K562 (cell line): ENCODE measurements around the gene IQGAP3. TPM values are rescaled to one million over a fixed set of nuclear protein-coding genes. Genes with fewer than 3 reads are reported as not detected.

ENCODE experiments used
- ATAC-seq: fragments of 200-7000 bp; cut with Tn5 transposase; 3 replicates; pipeline ENCODE4 v1.9.1; 2020; ENCODE audit warnings: moderate library complexity
- BruUV-seq: library from RNA; stranded (reverse); fragments of 400-500 nt; replicated peaks from 2 replicates; lab custom pipeline; 2021; lab: Mats Ljungman, UMichigan
- CTCF ChIA-PET: fragments of 300-600 bp; formaldehyde crosslinking; extraction: SDS; loops from one replicate; lab custom pipeline; 2021; ENCODE audit warnings: low intra/inter-chr PET ratio; lab: Yijun Ruan, JAX
- POLR2A ChIA-PET: fragments of 300-600, 350-650 bp; sonication (Branson Sonifier 250); formaldehyde crosslinking; extraction: SDS; loops from one replicate; lab custom pipeline; 2021; ENCODE audit warnings: antibody characterized with exemption, inconsistent platforms; lab: Yijun Ruan, JAX
- DNase-seq, 4 experiments: peaks; one replicate each; pipeline versions ENCODE4 v3.0.0 to v3.0.0-alpha.2; 2011 to 2018; ENCODE audit warnings: low spot score in 3 of 4, mixed read lengths in 3 of 4; ENCODE audit errors: extremely low read depth in 1 of 4
- FAIRE-seq: peaks from 2 replicates; lab custom pipeline; 2011; peaks lifted over from hg19 to GRCh38; lab: Jason Lieb, UNC
- H2AFZ ChIP-seq: 2 replicates; pipeline ENCODE4 v1.6.0; 2011; ENCODE audit warnings: low read depth, low read length, control low read depth, inconsistent platforms
- H3K27ac ChIP-seq: fragments of 200-600 bp; 3 replicates; pipeline ENCODE4 v1.8.0; 2011; ENCODE audit warnings: low read depth, mild to moderate bottlenecking, control low read depth, inconsistent platforms, low read length, moderate library complexity, mixed read lengths; ENCODE audit errors: extremely low read depth
- H3K27me3 ChIP-seq, 2 experiments: fragments of 300-600 bp in 1 of 2; 2 replicates in 1 of 2; 3 replicates in 1 of 2; pipeline versions ENCODE4 v1.6.0 to v1.8.0; 2011; ENCODE audit warnings: inconsistent platforms in 2 of 2, low read length in 2 of 2, mild to moderate bottlenecking in 1 of 2, mixed read lengths in 1 of 2, moderate library complexity in 1 of 2; ENCODE audit not compliant: control insufficient read depth in 2 of 2, insufficient read depth in 2 of 2
- H3K36me3 ChIP-seq: fragments of 300-600 bp; 3 replicates; pipeline ENCODE4 v1.8.0; 2011; ENCODE audit warnings: mild to moderate bottlenecking, low read length, inconsistent platforms; ENCODE audit not compliant: control insufficient read depth, insufficient read depth
- H3K4me1 ChIP-seq, 2 experiments: fragments of 200-600 bp in 1 of 2; replicated peaks in 1 of 2; 2 replicates in 1 of 2; 3 replicates in 1 of 2; pipeline versions ENCODE4 v1.5.1 to v1.8.0; 2011; ENCODE audit warnings: inconsistent platforms in 2 of 2, low read length in 2 of 2, mild to moderate bottlenecking in 1 of 2, mixed read lengths in 1 of 2, moderate library complexity in 1 of 2; ENCODE audit not compliant: control insufficient read depth in 2 of 2, insufficient read depth in 2 of 2
- H3K4me2 ChIP-seq: 2 replicates; pipeline ENCODE4 v1.6.1; 2011; ENCODE audit warnings: low read length, control low read depth, inconsistent platforms, mixed read lengths; ENCODE audit not compliant: insufficient read depth
- H3K4me3 ChIP-seq: fragments of 200-600 bp; sonication (generic), shearing (Covaris generic); 2 replicates; pipeline ENCODE4 v1.5.1; 2016; ENCODE audit warnings: control low read depth, inconsistent platforms
- H3K79me2 ChIP-seq: fragments of 200-600 bp; 3 replicates; pipeline ENCODE4 v1.8.0; 2011; ENCODE audit warnings: low read length, inconsistent platforms; ENCODE audit not compliant: control insufficient read depth, insufficient read depth
- H3K9ac ChIP-seq, 2 experiments: 2 replicates each; pipeline versions ENCODE4 v1.6.0 to v1.6.1; 2011; ENCODE audit warnings: low read depth in 2 of 2, low read length in 2 of 2, control low read depth in 1 of 2, inconsistent platforms in 1 of 2, mild to moderate bottlenecking in 1 of 2, mixed read lengths in 1 of 2; ENCODE audit not compliant: insufficient read depth in 1 of 2
- H3K9me1 ChIP-seq: one replicate; pipeline ENCODE4 v1.6.0; 2011; ENCODE audit warnings: inconsistent platforms, mild to moderate bottlenecking, low read length, moderate library complexity; ENCODE audit not compliant: control insufficient read depth, insufficient read depth
- H3K9me3 ChIP-seq: replicated peaks from 2 replicates; pipeline ENCODE4 v1.5.1; 2011; ENCODE audit warnings: low read depth, low read length, inconsistent platforms; ENCODE audit not compliant: control insufficient read depth, insufficient read depth
- H4K20me1 ChIP-seq: replicated peaks from 2 replicates; pipeline ENCODE4 v1.6.1; 2011; ENCODE audit warnings: low read length, inconsistent platforms, mixed read lengths; ENCODE audit not compliant: control insufficient read depth, insufficient read depth
- ATF1 ChIP-seq, 2 experiments: fragments of 450-650 bp in 1 of 2; IDR thresholded peaks; 2 replicates each; pipeline ENCODE4 v1.6.1; 2016; ENCODE audit warnings: missing compliant biosample characterization in 1 of 2, missing genetic modification characterization in 1 of 2
- EGR1 ChIP-seq: fragments of 450-650 bp; conservative IDR thresholded peaks from 2 replicates; pipeline ENCODE4 v1.6.1; 2017; ENCODE audit warnings: mild to moderate bottlenecking
- NBN ChIP-seq: fragments of 450-650 bp; IDR thresholded peaks from 2 replicates; pipeline ENCODE4 v1.6.1; 2016; ENCODE audit warnings: low read depth, mild to moderate bottlenecking
- NFIC ChIP-seq: fragments of 450-650 bp; IDR thresholded peaks from 2 replicates; pipeline ENCODE4 v1.6.1; 2017; ENCODE audit warnings: mild to moderate bottlenecking, inconsistent platforms
- WGBS: fragments of 100-300 bp; shearing (Covaris generic); methylation state at CpG from one replicate; pipeline ENCODE4 v1.1.6; 2016; ENCODE audit warnings: low coverage, mixed read lengths; ENCODE audit not compliant: insufficient coverage; ENCODE audit errors: missing lambda C conversion rate; 5-methylcytosine and 5-hydroxymethylcytosine counted together
- in situ Hi-C: fragments of 300-500 bp; cut with MboI; formaldehyde crosslinking; loops from 4 replicates; pipeline ENCODE4 v1.15.0; 2018; ENCODE audit warnings: inconsistent platforms, mixed read lengths
- intact Hi-C: fragments of 100-400 bp; cut with micrococcal nuclease; formaldehyde crosslinking; loops from 2 replicates; pipeline ENCODE4 v1.14.2; 2022
- polyA plus RNA-seq, 8 experiments: library from polyadenylated mRNA; depleted of rRNA in 4 of 8; stranded (reverse) in 5 of 8; unstranded in 3 of 8; fragments of >200 nt; fragmentation: Nextera tagmentation in 2 of 8; fragmentation: Illumina TruSeq in 1 of 8; extraction: Ambion mirVana in 2 of 8; extraction: Trizol in 1 of 8; gene quantifications; 2 replicates each; pipeline versions ENCODE4 v1.2.1 to v1.2.3, GENCODE V29; 2011 to 2014; ENCODE audit warnings: inconsistent platforms in 1 of 8, missing spikeins in 1 of 8
- total RNA-seq, 7 experiments: library from RNA; depleted of rRNA in 6 of 7; stranded (reverse); fragments of >200 nt in 6 of 7; fragmentation: Illumina TruSeq in 2 of 7; extraction: Trizol in 2 of 7; gene quantifications; 2 replicates each; pipeline versions ENCODE4 v1.2.1 to v1.2.3, GENCODE V29; 2011 to 2021; ENCODE audit warnings: low replicate concordance in 1 of 7

The IQGAP3 gene
- total and polyA plus RNA-seq, 9 of the 15 experiments (the other 6 are each of a cell fraction or from before 2014, with no cell fraction given), result 1.4 to 16.6 (median 11.9) TPM

GRCh38 chr1:156477526-156478249 lies 94.7 kb downstream of the IQGAP3 start:
- Histone ChIP-seq H3K4me3 (no peak overlapping the region), H3K9me3 (no peaks in the 10 kb centered on the region), H3K36me3 (peaks cover 90% of the 10 kb centered on the region), H3K27ac (no peak overlapping the region), H4K20me1 (0 out of 2 replicates have a peak, but pooled peaks cover 6% of the 10 kb centered on the region), H3K27me3 (no peaks in the 10 kb centered on the region), H2AFZ (no peak overlapping the region), H3K4me2 (no peak overlapping the region), H3K9ac (peak overlapping the region in 1 of 2 experiments; percentile 28; a peak in 1 of 4 replicates), H3K9me1 (no peaks in the 10 kb centered on the region), H3K79me2 (no peaks in the 10 kb centered on the region), H3K4me1 (peaks cover 0 to 17% of the 10 kb centered on the region in 2 experiments; a peak in 2 of 5 replicates)
- peak; percentile 77 for TF ChIP-seq NFIC
- TF ChIP-seq NBN, result no peak
- ChIA-PET CTCF (no interaction called here), POLR2A (interaction anchor here (1.7 kb wide), 1 partner anchor 18 kb away, joined by 4 read pairs; no protein-coding TSS in a partner anchor)
- no TSS peak for BruUV-seq
- FAIRE-seq (no peak), DNase-seq (no peak), ATAC-seq (no peak)
- 84% methylated on average over 3 of the region's 3 CpGs for WGBS
- intact Hi-C loops, result no loop called here
- in situ Hi-C loops, result no loop called here

- no TSS peak for BruUV-seq
- DNase-seq, result peak in 1 of 4 experiments; percentile 24
These were observed 95.7 kb downstream of the IQGAP3 start for GRCh38 chr1:156476501-156477298.

More at GRCh38 chr1:156476501-156477298, 95.7 kb downstream of the IQGAP3 start:
- Histone ChIP-seq H3K4me2 (no peak overlapping the region), H3K79me2 (no peaks in the 10 kb centered on the region), H3K9me1 (no peaks in the 10 kb centered on the region), H3K9ac (peak overlapping the region in 1 of 2 experiments; percentile 28; a peak in 1 of 4 replicates), H3K4me1 (peaks cover 0 to 17% of the 10 kb centered on the region in 2 experiments; a peak in 2 of 5 replicates), H3K36me3 (peaks cover 84% of the 10 kb centered on the region), H3K9me3 (no peaks in the 10 kb centered on the region), H3K27me3 (no peaks in the 10 kb centered on the region), H3K27ac (no peak overlapping the region), H4K20me1 (0 out of 2 replicates have a peak, but pooled peaks cover 6% of the 10 kb centered on the region), H3K4me3 (no peak overlapping the region), H2AFZ (no peak overlapping the region)
- ChIA-PET CTCF (no interaction called here), POLR2A (interaction anchor here (0.7 to 1.7 kb wide), 3 partner anchors 17 to 72 kb away, joined by 4 to 5 read pairs (median 4); no protein-coding TSS in a partner anchor)
- FAIRE-seq (no peak), ATAC-seq (no peak)
- in situ Hi-C loops, result no loop called here
- intact Hi-C loops, result no loop called here
- TF ChIP-seq EGR1 (peak; percentile 56), ATF1 (CRISPR knock-in tag; IDR thresholded peaks at IDR 0.05) (no peak), ATF1 (tag; IDR thresholded peaks at IDR 0.05) (no peak)
- 54% methylated on average over 7 of the region's 8 CpGs for WGBS
